ENCODE measurements around the gene FAM131C.

DNA sequence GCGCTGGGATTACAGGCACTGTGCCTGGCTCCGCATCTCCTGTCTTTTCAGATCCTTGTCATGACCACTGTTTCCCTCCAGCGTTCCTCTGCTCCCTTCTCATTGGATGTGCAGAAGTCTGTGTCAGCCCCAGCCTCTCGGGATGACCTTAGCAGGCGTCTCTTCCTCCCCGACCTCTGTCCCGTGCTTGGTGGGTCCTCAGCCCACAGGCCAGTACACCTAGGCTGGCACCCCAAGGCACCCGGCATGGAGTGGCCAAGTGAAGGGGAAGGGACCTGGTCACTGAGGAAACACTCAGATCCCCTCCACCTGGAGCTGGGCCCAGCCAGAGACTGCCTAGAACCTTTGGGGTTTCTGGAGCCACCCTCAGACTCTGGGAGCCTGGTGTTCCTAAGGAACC lies 32.3 kb downstream of the FAM131C start:
- TF ChIP-seq POLR2A (IDR thresholded peaks at IDR 0.05) (no peak), EP300 (IDR thresholded peaks at IDR 0.05) (no peak)

Data from stomach (tissue), 4 donors.